SIG-M5 (cell line): ENCODE data around the gene ASCC3.
"Not testable (repeated sequence)": the region's sequence is repeated elsewhere in the genome, so short reads cannot be mapped to it uniquely, and the experiment has no call there.

ENCODE experiments used
- DNase-seq: peaks from one replicate; lab custom pipeline; 2025; lab: John Stamatoyannopoulos, UW

Gene ASCC3

GRCh38 chr6:100883347-100883746 is 2.2 kb upstream of the ASCC3 start:
- no peak for DNase-seq

GRCh38 chr6:100881707-100882040 is 545 bp upstream of the ASCC3 start:
- no peak for DNase-seq

GRCh38 chr6:100880149-100880852 is 828 bp downstream of the ASCC3 start:
- DNase-seq, result no peak

GRCh38 chr6:100879317-100879716 is 1.8 kb downstream of the ASCC3 start:
- DNase-seq, result no peak

- DNase-seq, result no peak
Observed at GRCh38 chr6:100877851-100878250, 3.3 kb downstream of the ASCC3 start.

- DNase-seq, result no peak
Observed at GRCh38 chr6:100876251-100876650, 4.9 kb downstream of the ASCC3 start.

GRCh38 chr6:100865525-100865924 is 15.6 kb downstream of the ASCC3 start:
- no peak for DNase-seq

GRCh38 chr6:100862063-100862462 is 19.1 kb downstream of the ASCC3 start:
- DNase-seq, result no peak

- DNase-seq, result no peak
Observed at GRCh38 chr6:100856146-100856545, 25.0 kb downstream of the ASCC3 start.

GRCh38 chr6:100851819-100852218 is 29.3 kb downstream of the ASCC3 start:
- DNase-seq, result no peak

- DNase-seq, result no peak
Observed at GRCh38 chr6:100850174-100850573, 31.0 kb downstream of the ASCC3 start.

GRCh38 chr6:100846276-100846675 is 34.9 kb downstream of the ASCC3 start:
- DNase-seq, result no peak

- DNase-seq, result no peak
Observed at GRCh38 chr6:100845676-100846075, 35.5 kb downstream of the ASCC3 start.

- no peak for DNase-seq
Observed at GRCh38 chr6:100839419-100839818, 41.7 kb downstream of the ASCC3 start.

- DNase-seq, result no peak
Observed at GRCh38 chr6:100838011-100838410, 43.1 kb downstream of the ASCC3 start.

- no peak for DNase-seq
Observed at GRCh38 chr6:100833972-100834574, 47.1 kb downstream of the ASCC3 start.

GRCh38 chr6:100829077-100829595 is 52.0 kb downstream of the ASCC3 start:
- not testable (repeated sequence) for DNase-seq

- DNase-seq, result no peak
Observed at GRCh38 chr6:100823041-100823440, 58.1 kb downstream of the ASCC3 start.

- DNase-seq, result no peak
Observed at GRCh38 chr6:100818066-100818465, 63.1 kb downstream of the ASCC3 start.

- no peak for DNase-seq
Observed at GRCh38 chr6:100810015-100810414, 71.1 kb downstream of the ASCC3 start.

GRCh38 chr6:100809346-100809745 is 71.8 kb downstream of the ASCC3 start:
- DNase-seq, result no peak

- no peak for DNase-seq
Observed at GRCh38 chr6:100808638-100809275, 72.4 kb downstream of the ASCC3 start.

GRCh38 chr6:100806296-100806695 is 74.8 kb downstream of the ASCC3 start:
- no peak for DNase-seq
